HepG2 (cell line): ENCODE results near the gene ENO1. TPM values are rescaled to one million over a fixed set of nuclear protein-coding genes. Genes with fewer than 3 reads are reported as not detected.
A peak's percentile ranks its signal among the peaks of the same experiment; 100 is the strongest.

ENCODE experiments used
- CREBL2 ChIP-seq: sonication (generic); formaldehyde crosslinking; IDR thresholded peaks from 2 replicates; pipeline ENCODE4 v1.8.1; 2023; ENCODE audit warnings: missing genetic modification reagents, mild to moderate bottlenecking, borderline replicate concordance
- JDP2 ChIP-seq: sonication (generic); formaldehyde crosslinking; IDR thresholded peaks from 2 replicates; pipeline ENCODE4 v1.8.1; 2022; ENCODE audit warnings: missing genetic modification reagents, borderline replicate concordance
- SP2 ChIP-seq: sonication (generic); formaldehyde crosslinking; IDR thresholded peaks from 2 replicates; pipeline ENCODE4 v1.5.1; 2020; ENCODE audit warnings: mild to moderate bottlenecking, missing genetic modification reagents
- ZNF33A ChIP-seq: sonication (generic); formaldehyde crosslinking; IDR thresholded peaks from 2 replicates; pipeline ENCODE4 v1.5.1; 2020; ENCODE audit warnings: missing genetic modification reagents, mild to moderate bottlenecking, moderate library complexity, borderline replicate concordance
- ZNF609 ChIP-seq: sonication (generic); formaldehyde crosslinking; IDR thresholded peaks from 2 replicates; pipeline ENCODE4 v1.4.0; 2020; ENCODE audit warnings: mild to moderate bottlenecking, missing genetic modification reagents, borderline replicate concordance
- polyA plus RNA-seq, 8 experiments: library from polyadenylated mRNA; depleted of rRNA in 3 of 8; stranded (reverse) in 7 of 8; unstranded in 1 of 8; fragments of >200 nt; fragmentation: Illumina TruSeq in 4 of 8; extraction: Trizol in 4 of 8; gene quantifications; 2 replicates each; pipeline versions ENCODE4 v1.2.1 to v1.2.3, GENCODE V29; 2011 to 2016; ENCODE audit warnings: low read depth in 4 of 8, missing spikeins in 1 of 8, mixed read lengths in 1 of 8; ENCODE audit not compliant: insufficient read depth in 1 of 8
- total RNA-seq, 5 experiments: library from RNA; depleted of rRNA; stranded (reverse); fragments of >200 nt; fragmentation: Illumina TruSeq; extraction: Trizol; gene quantifications; 2 replicates each; pipeline ENCODE4 v1.2.3, GENCODE V29; 2016; ENCODE audit warnings: low read depth in 1 of 5

Gene ENO1
- total and polyA plus RNA-seq, 2 of the 13 experiments (the other 11 are each of a cell fraction or from before 2014, with no cell fraction given): 1,559 to 3,103 TPM

GRCh38 chr1:8817412-8818324, 60.8 kb downstream of the ENO1 start, which contains the start of gene RERE (continued):
- TF ChIP-seq CREBL2 (CRISPR knock-in tag): no peak
- peak; percentile 18; the same call in 1 of the 2 replicates for TF ChIP-seq ZNF609
- TF ChIP-seq ZNF33A (CRISPR knock-in tag): no peak
- peak; percentile 84 for TF ChIP-seq SP2 (CRISPR knock-in tag)
- TF ChIP-seq JDP2 (CRISPR knock-in tag): no peak
